Mononuclear cell (primary cell): ENCODE measurements around the gene YARS1. TPM values are rescaled to one million over a fixed set of nuclear protein-coding genes. Genes with fewer than 3 reads are reported as not detected.

Experiments
- H3K27me3 ChIP-seq: 2 replicates; pipeline ENCODE4 v1.6.0; 2011; ENCODE audit warnings: low read length, control low read depth; ENCODE audit not compliant: insufficient read depth
- H3K4me1 ChIP-seq: 2 replicates; pipeline ENCODE4 v1.5.1; 2011; ENCODE audit warnings: mild to moderate bottlenecking, low read length, control low read depth; ENCODE audit not compliant: insufficient read depth
- H3K4me3 ChIP-seq: 2 replicates; pipeline ENCODE4 v1.5.1; 2011; ENCODE audit warnings: mild to moderate bottlenecking, low read length, moderate library complexity
- H3K9me3 ChIP-seq: 2 replicates; pipeline ENCODE4 v1.5.1; 2011; ENCODE audit warnings: low read depth, mild to moderate bottlenecking, control low read depth, low read length
- total RNA-seq: library from RNA; depleted of rRNA; stranded (reverse); fragments of >200 nt; gene quantifications from one replicate; pipeline ENCODE4 v1.2.3, GENCODE V29; 2012

The YARS1 gene
- total RNA-seq, 1 donor = 88.7 TPM

- H3K27me3 ChIP-seq = no peaks in the 10 kb centered on the region
- H3K4me3 ChIP-seq = no peak overlapping the region
- no peaks in the 10 kb centered on the region for H3K9me3 ChIP-seq
- H3K4me1 ChIP-seq = no peaks in the 10 kb centered on the region
Observed at GRCh38 chr1:32774950-32775634, 42.1 kb downstream of the YARS1 start.

- Histone ChIP-seq H3K4me3 (no peak overlapping the region), H3K27me3 (no peaks in the 10 kb centered on the region), H3K4me1 (no peaks in the 10 kb centered on the region), H3K9me3 (no peaks in the 10 kb centered on the region)
Observed at GRCh38 chr1:32774464-32774808, 42.7 kb downstream of the YARS1 start.

DNA sequence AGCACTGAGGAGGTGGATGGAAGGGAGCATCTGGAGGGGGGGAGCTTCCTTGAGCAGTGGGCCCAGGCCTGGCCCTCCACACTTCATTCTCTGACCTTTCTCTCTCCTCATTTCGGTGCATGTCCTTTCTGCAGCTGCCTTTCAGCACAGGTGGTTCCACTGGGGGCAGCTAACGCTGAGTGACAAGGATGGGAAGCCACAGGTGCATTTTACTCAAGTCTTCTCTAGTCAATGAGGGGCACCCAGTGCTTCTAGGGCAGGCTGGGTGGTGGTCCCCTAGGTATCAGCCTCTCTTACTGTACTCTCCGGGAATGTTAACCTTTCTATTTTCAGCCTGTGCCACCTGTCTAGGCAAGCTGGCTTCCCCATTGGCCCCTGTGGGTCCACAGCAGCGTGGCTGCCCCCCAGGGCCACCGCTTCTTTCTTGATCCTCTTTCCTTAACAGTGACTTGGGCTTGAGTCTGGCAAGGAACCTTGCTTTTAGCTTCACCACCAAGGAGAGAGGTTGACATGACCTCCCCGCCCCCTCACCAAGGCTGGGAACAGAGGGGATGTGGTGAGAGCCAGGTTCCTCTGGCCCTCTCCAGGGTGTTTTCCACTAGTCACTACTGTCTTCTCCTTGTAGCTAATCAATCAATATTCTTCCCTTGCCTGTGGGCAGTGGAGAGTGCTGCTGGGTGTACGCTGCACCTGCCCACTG, 43.2 kb downstream of the YARS1 start:
- no peak overlapping the region for H3K4me3 ChIP-seq
- H3K9me3 ChIP-seq = no peaks in the 10 kb centered on the region
- no peaks in the 10 kb centered on the region for H3K4me1 ChIP-seq
- no peaks in the 10 kb centered on the region for H3K27me3 ChIP-seq

- no peaks in the 10 kb centered on the region for H3K27me3 ChIP-seq
- no peaks in the 10 kb centered on the region for H3K4me1 ChIP-seq
- no peaks in the 10 kb centered on the region for H3K9me3 ChIP-seq
- no peak overlapping the region for H3K4me3 ChIP-seq
Observed at GRCh38 chr1:32773018-32773763, 44.0 kb downstream of the YARS1 start.

DNA sequence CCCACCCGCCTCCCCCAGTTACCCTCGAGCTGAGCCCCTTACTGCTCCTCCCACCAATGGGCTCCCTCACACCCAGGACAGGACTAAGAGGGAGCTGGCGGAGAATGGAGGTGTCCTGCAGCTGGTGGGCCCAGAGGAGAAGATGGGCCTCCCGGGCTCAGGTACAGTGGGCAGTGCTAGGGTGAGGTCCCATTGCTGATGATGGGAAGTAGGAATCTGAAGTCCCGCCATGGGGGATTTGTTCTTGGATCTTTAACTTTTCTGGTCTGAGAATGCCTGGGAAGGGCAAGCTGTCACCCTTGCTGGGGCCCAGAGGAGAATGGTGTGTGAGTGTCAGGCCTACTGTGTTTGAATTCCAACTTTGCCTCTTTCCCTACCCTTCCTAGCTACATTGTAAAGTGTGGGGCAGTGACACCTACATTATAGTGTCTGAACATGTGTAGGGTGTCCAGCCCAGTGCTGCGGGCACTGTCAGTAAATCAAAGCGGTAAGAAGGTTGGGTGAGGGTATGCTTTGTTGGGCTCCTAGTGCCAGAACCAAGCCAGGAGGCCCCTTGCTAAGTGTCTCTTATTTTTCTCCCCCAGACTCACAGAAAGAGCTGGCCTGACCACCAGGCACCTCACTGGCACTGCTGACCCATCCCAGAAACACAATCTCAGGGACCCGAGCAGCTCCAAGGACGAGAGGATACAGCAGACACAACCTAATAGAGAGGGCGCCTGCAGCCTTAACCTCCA, 44.7 kb downstream of the YARS1 start:
- no peaks in the 10 kb centered on the region for H3K4me1 ChIP-seq
- H3K27me3 ChIP-seq = no peaks in the 10 kb centered on the region
- H3K4me3 ChIP-seq = no peak overlapping the region
- no peaks in the 10 kb centered on the region for H3K9me3 ChIP-seq

DNA sequence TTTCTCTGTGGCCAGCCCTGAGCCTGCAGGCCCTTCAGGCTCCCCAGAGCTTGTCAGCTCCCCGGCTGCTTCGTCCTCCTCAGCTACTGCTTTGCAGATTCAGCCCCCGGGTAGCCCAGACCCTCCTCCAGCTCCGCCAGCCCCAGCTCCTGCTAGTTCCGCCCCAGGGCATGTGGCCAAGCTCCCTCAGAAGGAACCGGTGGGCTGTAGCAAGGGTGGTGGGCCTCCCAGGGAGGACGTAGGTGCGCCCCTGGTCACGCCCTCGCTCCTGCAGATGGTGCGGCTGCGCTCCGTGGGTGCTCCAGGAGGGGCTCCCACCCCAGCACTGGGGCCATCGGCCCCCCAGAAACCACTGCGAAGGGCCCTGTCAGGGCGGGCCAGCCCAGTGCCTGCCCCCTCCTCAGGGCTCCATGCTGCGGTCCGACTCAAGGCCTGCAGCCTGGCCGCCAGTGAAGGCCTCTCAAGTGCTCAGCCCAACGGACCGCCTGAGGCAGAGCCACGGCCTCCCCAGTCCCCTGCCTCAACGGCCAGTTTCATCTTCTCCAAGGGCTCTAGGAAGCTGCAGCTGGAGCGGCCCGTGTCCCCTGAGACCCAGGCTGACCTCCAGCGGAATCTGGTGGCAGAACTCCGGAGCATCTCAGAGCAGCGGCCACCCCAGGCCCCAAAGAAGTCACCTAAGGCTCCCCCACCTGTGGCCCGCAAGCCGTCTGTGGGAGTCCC, 45.4 kb downstream of the YARS1 start:
- H3K9me3 ChIP-seq = no peaks in the 10 kb centered on the region

GRCh38 chr1:32770741-32771548, 46.2 kb downstream of the YARS1 start:
- H3K27me3 ChIP-seq = no peaks in the 10 kb centered on the region
- no peaks in the 10 kb centered on the region for H3K4me1 ChIP-seq
- H3K9me3 ChIP-seq = no peaks in the 10 kb centered on the region
- no peak overlapping the region for H3K4me3 ChIP-seq

More for the DNA sequence above, 45.4 kb downstream of the YARS1 start:
- Histone ChIP-seq H3K4me1 (no peaks in the 10 kb centered on the region), H3K27me3 (no peaks in the 10 kb centered on the region), H3K4me3 (no peak overlapping the region)

- H3K9me3 ChIP-seq = no peaks in the 10 kb centered on the region
Observed at GRCh38 chr1:32770221-32770731, 46.9 kb downstream of the YARS1 start.

DNA sequence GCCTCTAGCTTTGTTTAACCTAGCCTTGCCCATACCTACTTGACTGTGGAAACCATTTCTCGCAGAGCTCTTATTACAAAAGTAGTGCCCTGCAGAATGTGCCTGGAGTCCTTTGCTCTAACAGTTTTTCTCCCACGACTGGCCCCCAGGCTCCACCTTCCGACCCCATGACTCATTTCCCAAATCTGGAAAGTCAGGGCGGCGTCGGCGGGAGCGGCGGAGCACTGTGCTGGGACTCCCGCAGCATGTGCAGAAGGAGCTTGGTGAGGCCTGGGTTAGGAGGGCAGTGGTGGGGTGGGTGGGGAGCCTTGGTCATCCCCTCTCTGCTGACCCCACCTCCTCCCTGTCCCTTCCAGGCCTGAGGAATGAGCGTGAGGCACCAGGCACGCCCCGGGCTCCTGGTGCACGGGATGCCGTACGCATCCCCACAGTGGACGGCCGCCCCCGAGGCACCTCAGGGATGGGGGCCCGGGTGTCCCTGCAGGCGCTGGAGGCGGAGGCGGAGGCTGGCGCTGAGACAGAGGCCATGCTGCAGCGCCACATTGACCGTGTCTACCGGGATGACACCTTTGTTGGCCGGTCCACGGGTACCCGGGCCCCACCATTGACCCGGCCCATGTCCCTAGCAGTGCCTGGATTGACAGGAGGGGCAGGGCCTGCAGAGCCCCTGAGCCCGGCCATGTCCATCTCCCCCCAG, 47.5 kb downstream of the YARS1 start:
- Histone ChIP-seq H3K4me1 (no peaks in the 10 kb centered on the region), H3K4me3 (no peak overlapping the region), H3K9me3 (no peaks in the 10 kb centered on the region), H3K27me3 (no peaks in the 10 kb centered on the region)

More at GRCh38 chr1:32770221-32770731, 46.9 kb downstream of the YARS1 start:
- H3K4me1 ChIP-seq = no peaks in the 10 kb centered on the region
- H3K27me3 ChIP-seq = no peaks in the 10 kb centered on the region
- no peak overlapping the region for H3K4me3 ChIP-seq

DNA sequence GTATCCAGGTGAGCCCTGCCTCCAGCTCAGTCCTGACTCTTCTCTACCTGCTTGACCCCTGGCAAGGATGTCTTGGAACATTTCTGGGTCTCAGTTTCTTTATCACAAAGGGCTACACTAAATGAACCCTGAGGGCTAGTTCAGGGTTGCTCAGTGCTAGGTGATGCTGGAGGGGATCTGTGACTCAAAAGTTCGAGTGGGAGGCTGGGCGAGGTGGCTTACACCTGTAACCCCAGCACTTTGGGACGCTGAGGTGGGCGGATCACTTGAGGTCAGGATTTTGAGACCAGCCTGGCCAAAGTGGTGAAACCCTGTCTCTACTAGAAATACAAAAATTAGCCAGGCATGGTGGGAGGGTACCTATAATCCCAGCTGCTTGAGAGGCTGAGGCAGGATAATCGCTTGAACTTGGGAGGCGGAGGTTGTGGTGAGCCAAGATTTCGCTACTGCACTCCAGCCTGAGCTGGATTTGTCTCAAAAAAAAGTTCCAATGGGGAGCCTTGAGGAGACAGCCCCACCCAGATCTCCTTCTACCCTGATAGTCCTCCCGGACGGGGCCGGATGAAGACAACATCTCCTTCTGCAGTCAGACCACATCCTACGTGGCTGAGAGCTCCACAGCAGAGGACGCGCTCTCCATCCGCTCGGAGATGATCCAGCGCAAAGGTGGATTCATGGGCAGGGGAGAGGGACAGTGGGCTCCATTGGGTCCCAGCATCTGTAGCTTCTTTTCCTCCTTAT, 48.9 kb downstream of the YARS1 start:
- Histone ChIP-seq H3K9me3 (no peaks in the 10 kb centered on the region), H3K27me3 (no peaks in the 10 kb centered on the region), H3K4me1 (no peaks in the 10 kb centered on the region), H3K4me3 (no peak overlapping the region)

DNA sequence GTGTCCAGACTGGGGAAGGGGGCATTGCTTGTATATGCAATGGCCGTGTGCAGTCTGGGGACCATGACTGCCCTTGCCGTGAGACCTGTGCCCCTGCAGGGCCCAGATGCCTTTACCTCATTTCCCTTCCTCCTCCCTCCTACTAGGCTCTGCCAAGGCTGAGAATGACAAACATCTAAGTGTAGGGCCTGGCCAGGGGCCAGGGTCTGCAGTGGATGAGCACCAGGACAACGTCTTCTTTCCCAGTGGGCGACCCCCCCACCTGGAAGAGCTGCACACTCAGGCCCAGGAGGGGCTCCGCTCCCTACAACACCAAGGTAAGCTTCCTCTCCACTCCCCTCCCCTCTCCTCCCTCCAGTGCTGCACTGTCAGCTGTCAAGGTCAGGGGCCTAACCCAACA, 49.5 kb downstream of the YARS1 start:
- Histone ChIP-seq H3K4me3 (no peak overlapping the region), H3K4me1 (no peaks in the 10 kb centered on the region), H3K27me3 (no peaks in the 10 kb centered on the region), H3K9me3 (no peaks in the 10 kb centered on the region)

GRCh38 chr1:32767156-32767555, 50.0 kb downstream of the YARS1 start:
- Histone ChIP-seq H3K27me3 (no peaks in the 10 kb centered on the region), H3K9me3 (no peaks in the 10 kb centered on the region), H3K4me1 (no peaks in the 10 kb centered on the region), H3K4me3 (no peak overlapping the region)
